SK-N-SH (cell line): Measurements from ENCODE around the gene SLC30A2. TPM values are rescaled to one million over a fixed set of nuclear protein-coding genes. Genes with fewer than 3 reads are reported as not detected.

Experiments used
- CTCF ChIA-PET: fragments of 300-600, 350-600 bp; formaldehyde crosslinking; extraction: SDS; loops from one replicate; lab custom pipeline; 2021; lab: Yijun Ruan, JAX
- POLR2A ChIA-PET: fragments of 350-600 bp; sonication (Branson Sonifier 250); formaldehyde crosslinking; extraction: SDS; loops from one replicate; lab custom pipeline; 2020; ENCODE audit warnings: antibody characterized with exemption, inconsistent platforms; lab: Yijun Ruan, JAX
- DNase-seq: peaks from one replicate; pipeline ENCODE4 v3.0.0; 2012
- H2AFZ ChIP-seq: fragments of 200-600 bp; sonication (generic); 2 replicates; pipeline ENCODE4 v1.8.1; 2016; ENCODE audit warnings: antibody characterized with exemption, mild to moderate bottlenecking, low read depth
- H3F3A ChIP-seq: fragments of 200-600 bp; sonication (generic); replicated peaks from 2 replicates; pipeline ENCODE3; 2016; ENCODE audit warnings: antibody characterized with exemption, mild to moderate bottlenecking; ENCODE audit not compliant: insufficient read depth
- H3K27ac ChIP-seq, 2 experiments: fragments of 200-500 bp in 1 of 2; fragments of 200-600 bp in 1 of 2; sonication (Bioruptor generic) in 1 of 2; sonication (generic), shearing (Covaris generic) in 1 of 2; 2 replicates each; pipeline versions ENCODE4 v1.5.1 to v1.6.1; 2014 to 2016; ENCODE audit warnings: low read depth in 2 of 2, inconsistent platforms in 1 of 2, low read length in 1 of 2, mild to moderate bottlenecking in 1 of 2, mixed read lengths in 1 of 2
- H3K27me3 ChIP-seq: fragments of 200-600 bp; sonication (generic), shearing (Covaris generic); 2 replicates; pipeline ENCODE4 v1.6.1; 2016; ENCODE audit warnings: mixed run types; ENCODE audit not compliant: insufficient read depth
- H3K36me3 ChIP-seq, 2 experiments: fragments of 200-500 bp in 1 of 2; fragments of 200-600 bp in 1 of 2; sonication (Bioruptor generic) in 1 of 2; sonication (generic) in 1 of 2; replicated peaks in 1 of 2; 2 replicates each; pipeline versions ENCODE3 to v1.5.1; 2014 to 2016; ENCODE audit warnings: low read length in 1 of 2, mild to moderate bottlenecking in 1 of 2; ENCODE audit not compliant: insufficient read depth in 2 of 2, control insufficient read depth in 1 of 2
- H3K4me1 ChIP-seq, 2 experiments: fragments of 200-500 bp in 1 of 2; fragments of 200-600 bp in 1 of 2; sonication (Bioruptor generic) in 1 of 2; sonication (generic), shearing (Covaris generic) in 1 of 2; 2 replicates each; pipeline versions ENCODE4 v1.5.1 to v1.6.1; 2014 to 2016; ENCODE audit warnings: low read depth in 1 of 2, low read length in 1 of 2, mixed run types in 1 of 2; ENCODE audit not compliant: insufficient read depth in 2 of 2, control insufficient read depth in 1 of 2
- H3K4me2 ChIP-seq: fragments of 200-600 bp; sonication (generic), shearing (Covaris generic); 2 replicates; pipeline ENCODE4 v1.6.1; 2017; ENCODE audit warnings: mixed run types
- H3K4me3 ChIP-seq, 2 experiments: fragments of 200-500 bp in 1 of 2; fragments of 200-600 bp in 1 of 2; sonication (Bioruptor generic) in 1 of 2; sonication (generic), shearing (Covaris generic) in 1 of 2; 2 replicates each; pipeline versions ENCODE4 v1.5.1 to v1.8.1; 2014 to 2016; ENCODE audit warnings: low read depth in 2 of 2, inconsistent platforms in 1 of 2, low read length in 1 of 2, mild to moderate bottlenecking in 1 of 2, mixed read lengths in 1 of 2, moderate library complexity in 1 of 2
- H3K79me2 ChIP-seq: fragments of 200-600 bp; sonication (generic); 2 replicates; pipeline ENCODE4 v1.8.1; 2017; ENCODE audit warnings: mild to moderate bottlenecking; ENCODE audit not compliant: insufficient read depth
- H3K9ac ChIP-seq: fragments of 200-600 bp; sonication (generic); 2 replicates; pipeline ENCODE4 v1.6.1; 2017; ENCODE audit warnings: mixed run types
- H3K9me2 ChIP-seq: fragments of 200-600 bp; sonication (generic); 2 replicates; pipeline ENCODE4 v1.6.1; 2017; ENCODE audit warnings: mixed run types
- H3K9me3 ChIP-seq: fragments of 200-600 bp; sonication (generic); 2 replicates; pipeline ENCODE4 v1.6.1; 2017; ENCODE audit warnings: mixed run types, mild to moderate bottlenecking, moderate library complexity
- H4K20me1 ChIP-seq: fragments of 200-600 bp; sonication (generic); 2 replicates; pipeline ENCODE4 v1.6.1; 2017; ENCODE audit warnings: mild to moderate bottlenecking, mixed run types; ENCODE audit not compliant: insufficient read depth
- ELF1 ChIP-seq: IDR thresholded peaks from 2 replicates; pipeline ENCODE4 v1.4.0; 2012
- EZH2phosphoT487 ChIP-seq: fragments of 200-600 bp; sonication (generic); IDR thresholded peaks from 2 replicates; pipeline ENCODE4 v1.6.1; 2017; ENCODE audit warnings: low read depth, mixed run types, mild to moderate bottlenecking, antibody characterized with exemption, moderate library complexity, borderline replicate concordance
- FOXJ3 ChIP-seq: sonication (generic); formaldehyde crosslinking; IDR thresholded peaks from 2 replicates; pipeline ENCODE4 v1.5.1; 2020; ENCODE audit warnings: mild to moderate bottlenecking, missing genetic modification reagents
- FOXM1 ChIP-seq: IDR thresholded peaks from 2 replicates; pipeline ENCODE4 v1.4.0; 2012; ENCODE audit warnings: low read depth, mild to moderate bottlenecking
- IRF3 ChIP-seq: fragments of 150-350 bp; IDR thresholded peaks from 2 replicates; pipeline ENCODE4 v1.6.1; 2016; ENCODE audit warnings: mild to moderate bottlenecking, low read depth, low read length
- JUND ChIP-seq: IDR thresholded peaks from 2 replicates; pipeline ENCODE4 v1.4.0; 2012
- MEF2A ChIP-seq: IDR thresholded peaks from 2 replicates; pipeline ENCODE4 v1.4.0; 2012; ENCODE audit warnings: low read depth, borderline replicate concordance
- MXI1 ChIP-seq: IDR thresholded peaks from 2 replicates; pipeline ENCODE4 v1.6.1; 2012; ENCODE audit warnings: mild to moderate bottlenecking, low read depth, low read length, improper control_type of control experiment
- NRF1 ChIP-seq: IDR thresholded peaks from 2 replicates; pipeline ENCODE4 v1.6.1; 2012; ENCODE audit warnings: low read depth, mild to moderate bottlenecking, low read length
- RAD21 ChIP-seq: IDR thresholded peaks from 2 replicates; pipeline ENCODE4 v1.6.1; 2012; ENCODE audit warnings: mild to moderate bottlenecking, low read length
- RCOR1 ChIP-seq: fragments of 150-350 bp; IDR thresholded peaks from 2 replicates; pipeline ENCODE4 v1.6.1; 2017; ENCODE audit warnings: antibody characterized with exemption, low read length
- REST ChIP-seq: IDR thresholded peaks from 2 replicates; pipeline ENCODE4 v1.6.1; 2012; ENCODE audit warnings: mild to moderate bottlenecking, low read depth, low read length, moderate library complexity
- SIN3A ChIP-seq: IDR thresholded peaks from 2 replicates; pipeline ENCODE4 v1.6.1; 2012; ENCODE audit warnings: low read depth, mild to moderate bottlenecking, low read length, moderate library complexity, borderline replicate concordance
- SMC3 ChIP-seq: IDR thresholded peaks from 2 replicates; pipeline ENCODE4 v1.6.1; 2012; ENCODE audit warnings: low read depth, low read length, improper control_type of control experiment
- TCF12 ChIP-seq: IDR thresholded peaks from 2 replicates; pipeline ENCODE4 v1.4.0; 2012
- TEAD4 ChIP-seq: IDR thresholded peaks from 2 replicates; pipeline ENCODE4 v1.4.0; 2012; ENCODE audit warnings: mild to moderate bottlenecking, borderline replicate concordance; ENCODE audit not compliant: insufficient read depth
- USF2 ChIP-seq: fragments of 150-350 bp; IDR thresholded peaks from 2 replicates; pipeline ENCODE4 v1.6.1; 2017; ENCODE audit warnings: antibody characterized with exemption, low read length, low read depth, borderline replicate concordance
- YY1 ChIP-seq: IDR thresholded peaks from 2 replicates; pipeline ENCODE4 v1.4.0; 2012; ENCODE audit warnings: low read depth, mild to moderate bottlenecking
- WGBS: methylation state at CpG from one replicate; pipeline ENCODE4 v1.1.6; 2017; ENCODE audit warnings: low lambda C conversion rate; 5-methylcytosine and 5-hydroxymethylcytosine counted together
- polyA plus RNA-seq, 3 experiments: library from polyadenylated mRNA; depleted of rRNA; stranded (reverse); fragments of >200 nt; gene quantifications; 2 replicates each; pipeline ENCODE4 v1.2.3, GENCODE V29; 2012

The SLC30A2 gene
- polyA plus RNA-seq, 1 of the 3 experiments (the other 2 are of a cell fraction): not detected

- ChIA-PET CTCF (interaction anchor here (1.0 to 1.5 kb wide), 2 partner anchors 10 to 140 kb away, joined by 3 to 4 read pairs; no protein-coding TSS in a partner anchor), POLR2A (no interaction called here)
- H4K20me1 ChIP-seq: no peaks in the 10 kb centered on the region
- 76% methylated on average over 5 of the region's 5 CpGs for WGBS
- no peak overlapping the region for H3K9ac ChIP-seq
- no peak overlapping the region for H3K4me2 ChIP-seq
- H3K36me3 ChIP-seq: no peaks in the 10 kb centered on the region
- TF ChIP-seq FOXJ3 (CRISPR knock-in tag): no peak
- TF ChIP-seq ELF1: no peak
- no peak for TF ChIP-seq REST
- TF ChIP-seq MXI1: no peak
- no peak for TF ChIP-seq TCF12
- no peak for TF ChIP-seq YY1
- no peak for TF ChIP-seq JUND
- TF ChIP-seq MEF2A: no peak
- no peak for TF ChIP-seq IRF3
- no peak for TF ChIP-seq SIN3A
- no peak for TF ChIP-seq SMC3
- no peak for TF ChIP-seq EZH2phosphoT487
- no peak for TF ChIP-seq NRF1
- no peak for TF ChIP-seq TEAD4
- no peak for TF ChIP-seq RAD21
- TF ChIP-seq RCOR1: no peak
- no peak for TF ChIP-seq FOXM1
- TF ChIP-seq USF2: no peak
- no peaks in the 10 kb centered on the region for H3K79me2 ChIP-seq
- no peaks in the 10 kb centered on the region for H3K9me2 ChIP-seq
- H3K4me3 ChIP-seq: no peak overlapping the region
- no peaks in the 10 kb centered on the region for H3F3A ChIP-seq
- no peaks in the 10 kb centered on the region for H3K27me3 ChIP-seq
- no peak overlapping the region for H3K27ac ChIP-seq
- no peak overlapping the region for H2AFZ ChIP-seq
- no peak for DNase-seq
- H3K4me1 ChIP-seq: peaks cover 0 to 32% of the 10 kb centered on the region in 2 experiments; a peak in 1 of 4 replicates
- H3K9me3 ChIP-seq: no peaks in the 10 kb centered on the region
Observed at GRCh38 chr1:26025060-26025459, 20.9 kb downstream of the SLC30A2 start.
